Stimulated activated CD4-positive, alpha-beta T cell treated with anti-CD3 and anti-CD28 coated beads, TNF-alpha, amount 100 ng/mL, for 1 hour (primary cell): ENCODE measurements around the gene APOA4.
A peak's percentile ranks its signal among the peaks of the same experiment; 100 is the strongest.

Experiments
- DNase-seq, 3 donors: peaks; one replicate each; pipeline ENCODE4 v3.0.0-alpha.2; 2020; ENCODE audit warnings: low read depth in 3 of 3, low spot score in 1 of 3

APOA4 gene

DNA sequence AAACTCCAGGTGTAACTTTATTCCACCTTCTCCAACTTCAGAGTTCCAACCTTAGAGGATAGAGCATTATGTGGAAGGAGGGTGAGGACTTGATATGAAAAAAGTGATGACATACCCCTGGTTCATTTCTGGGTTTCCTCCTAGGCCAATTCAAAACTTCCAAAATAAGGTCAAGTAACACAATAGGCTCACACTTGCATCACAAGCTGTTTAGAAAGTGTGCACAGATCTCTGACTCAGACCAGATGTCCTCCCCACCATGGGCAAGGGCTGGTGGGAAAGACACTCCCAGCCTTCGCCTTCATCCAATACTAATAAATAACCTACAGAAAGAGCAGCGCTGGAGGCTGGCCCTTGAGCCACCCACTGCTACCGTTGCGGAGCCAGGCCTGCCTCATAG is 44.5 kb downstream of the APOA4 start:
- DNase-seq, result no peak

DNA sequence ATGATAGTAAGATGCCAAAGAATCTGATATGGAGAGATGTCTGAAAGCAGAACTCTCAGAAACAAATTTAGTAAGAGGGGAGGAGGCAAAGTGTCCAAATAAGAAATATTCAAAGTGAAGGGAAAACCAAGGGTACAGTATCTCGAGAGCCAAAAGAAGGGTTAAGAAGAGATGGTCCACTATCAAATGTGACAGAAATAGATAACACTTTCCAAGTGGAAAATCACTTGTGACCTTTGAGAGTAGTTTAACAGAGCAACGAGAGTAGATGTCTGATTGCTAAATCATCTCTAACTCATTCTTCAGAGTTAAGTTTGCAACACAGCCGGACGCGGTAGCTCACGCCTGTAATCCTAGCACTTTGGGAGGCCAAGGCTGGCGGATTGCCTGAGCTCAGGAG is 46.0 kb downstream of the APOA4 start:
- no peak for DNase-seq

DNA sequence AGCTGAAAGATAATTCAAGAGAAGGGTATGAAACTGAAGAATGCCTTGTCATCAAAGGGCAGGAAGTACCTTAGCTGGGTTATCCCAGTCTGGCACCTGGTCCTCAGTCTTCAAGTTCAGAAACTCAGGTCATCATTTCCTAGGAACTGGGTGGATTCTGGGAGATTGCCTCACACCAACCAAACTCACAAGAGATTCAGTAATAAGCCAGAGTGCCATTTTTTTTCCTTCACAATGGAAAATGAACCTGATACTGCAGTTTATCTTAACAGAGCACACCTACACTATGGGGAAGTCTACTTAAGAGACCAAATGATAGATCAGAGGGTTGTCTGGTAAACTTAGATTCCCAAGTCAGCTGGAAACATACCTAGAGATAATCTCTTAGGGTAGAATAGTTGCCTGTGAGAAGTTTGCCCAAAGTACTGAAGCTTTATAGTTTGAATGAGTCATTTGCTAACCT is 46.6 kb downstream of the APOA4 start:
- DNase-seq, result no peak

DNA sequence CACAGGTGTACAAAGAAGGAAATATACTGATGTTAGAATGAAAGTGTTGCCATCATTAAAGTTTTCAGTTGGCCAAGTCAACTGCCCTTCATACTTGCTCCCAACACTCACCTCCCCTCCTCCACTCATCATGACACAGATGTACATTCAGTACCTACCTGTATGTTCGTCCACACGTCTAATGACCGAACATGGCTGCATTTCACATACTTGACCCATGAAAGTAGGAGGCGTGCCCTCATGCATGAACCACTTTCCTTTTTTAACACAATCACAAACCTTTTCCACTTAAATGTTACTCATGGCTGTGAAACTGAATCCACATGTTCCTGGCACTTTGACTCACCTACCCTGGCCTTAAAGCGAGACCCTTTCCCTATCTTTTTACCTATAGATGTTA is 47.1 kb downstream of the APOA4 start:
- DNase-seq, result no peak

DNA sequence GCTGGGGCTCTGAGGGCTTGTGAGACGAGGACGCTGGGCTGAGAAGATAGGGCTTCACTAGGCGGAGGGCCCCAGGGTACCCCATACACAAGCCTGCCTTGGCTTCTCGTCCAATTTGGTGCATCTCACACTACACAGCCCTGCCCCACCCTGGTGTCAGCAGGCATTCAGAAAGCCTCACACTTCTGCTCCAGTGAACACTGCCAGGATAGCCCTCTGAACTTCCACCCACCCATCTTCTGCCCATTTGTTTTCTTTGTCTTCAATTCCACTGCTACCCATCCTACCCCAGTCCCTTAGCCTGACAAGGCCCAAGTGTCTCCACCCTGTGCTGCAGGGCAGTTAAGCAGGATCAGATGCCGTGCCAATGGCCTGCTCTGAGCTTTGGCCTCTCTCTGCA is 48.4 kb downstream of the APOA4 start:
- DNase-seq, result no peak

DNA sequence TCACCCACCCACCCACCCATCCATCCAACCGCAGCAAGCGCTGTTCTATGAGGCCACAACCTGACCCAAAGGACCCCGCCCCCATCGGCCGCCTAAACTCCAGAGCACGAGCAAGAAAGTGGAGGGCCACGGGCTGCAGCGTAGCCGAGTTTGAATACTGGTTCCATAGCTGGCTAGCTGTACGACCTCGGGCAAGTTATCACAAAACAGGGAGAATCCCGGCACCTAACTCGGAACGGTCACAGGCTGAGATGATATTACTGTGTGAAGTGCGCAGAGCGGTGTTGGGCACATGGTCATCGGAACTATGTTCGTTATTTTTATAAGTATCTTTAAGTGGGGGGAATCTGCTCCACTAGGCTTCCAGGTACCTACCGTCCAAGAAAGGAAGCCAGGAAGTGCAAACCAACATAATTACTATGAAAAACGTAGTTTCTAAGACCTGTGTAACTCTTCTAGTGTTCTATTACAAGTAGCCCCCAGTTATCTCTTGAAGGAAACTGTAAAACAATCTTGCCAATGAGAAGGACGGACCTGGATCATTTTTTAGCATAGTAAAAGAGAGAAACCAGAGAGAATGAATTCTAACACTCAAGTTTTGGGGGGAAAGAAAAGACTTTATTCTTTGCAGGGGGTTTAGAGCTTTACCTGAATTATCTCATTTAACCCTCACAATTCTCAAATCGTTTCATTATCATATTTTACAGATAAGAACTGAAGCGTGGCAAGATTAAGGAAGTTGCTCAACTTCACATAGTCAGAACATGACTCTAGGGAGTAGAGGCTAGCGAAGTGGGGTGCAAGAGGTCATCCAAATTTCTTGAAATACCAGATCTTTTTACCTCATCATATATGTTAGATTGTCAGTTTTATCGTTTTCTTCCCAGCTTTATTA is 49.7 kb downstream of the APOA4 start:
- no peak for DNase-seq

DNA sequence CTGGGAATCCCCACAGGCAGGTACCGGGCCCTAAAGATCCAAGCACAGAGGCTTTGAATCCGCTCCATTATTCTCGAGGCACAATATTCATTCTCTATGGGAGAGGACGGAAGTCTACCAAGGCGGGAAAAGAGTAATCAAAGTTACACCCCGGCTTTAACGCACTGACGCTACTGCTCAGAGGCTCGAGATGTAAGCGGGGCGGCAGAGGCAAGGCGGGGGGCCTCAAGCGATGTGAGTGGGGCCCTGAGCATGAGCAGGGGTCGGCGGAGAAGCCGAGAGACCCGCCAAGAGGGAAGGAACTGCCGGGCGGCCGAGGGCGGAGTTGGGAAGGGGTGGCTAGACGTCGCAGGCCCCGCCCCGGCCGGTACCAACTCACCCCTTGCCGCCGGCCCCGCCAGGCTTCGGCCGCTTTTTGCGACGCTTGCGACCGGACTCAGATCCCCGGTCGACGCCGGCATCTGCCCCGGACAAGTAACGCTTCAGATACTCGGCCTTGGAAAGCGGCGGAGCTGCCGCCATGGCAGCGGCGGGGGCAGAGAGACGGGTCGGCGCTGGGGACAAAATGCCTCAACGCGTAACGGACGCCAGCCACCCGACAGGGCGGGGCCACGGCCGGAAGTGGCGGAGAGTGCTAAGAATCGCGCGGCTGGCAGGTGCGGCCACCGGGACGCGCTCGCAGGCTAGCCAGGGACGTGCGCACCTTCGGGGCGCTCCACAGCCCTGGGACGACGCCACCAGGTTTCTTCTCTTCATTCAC is 50.5 kb downstream of the APOA4 start, which contains the start of gene BUD13:
Gene BUD13 (minus strand): TSS at position 545 of the 760 bp plus-strand sequence. CDS start 23 bp downstream, at position 522.
- peak; percentile 84 to 95 (median 85) for DNase-seq

DNA sequence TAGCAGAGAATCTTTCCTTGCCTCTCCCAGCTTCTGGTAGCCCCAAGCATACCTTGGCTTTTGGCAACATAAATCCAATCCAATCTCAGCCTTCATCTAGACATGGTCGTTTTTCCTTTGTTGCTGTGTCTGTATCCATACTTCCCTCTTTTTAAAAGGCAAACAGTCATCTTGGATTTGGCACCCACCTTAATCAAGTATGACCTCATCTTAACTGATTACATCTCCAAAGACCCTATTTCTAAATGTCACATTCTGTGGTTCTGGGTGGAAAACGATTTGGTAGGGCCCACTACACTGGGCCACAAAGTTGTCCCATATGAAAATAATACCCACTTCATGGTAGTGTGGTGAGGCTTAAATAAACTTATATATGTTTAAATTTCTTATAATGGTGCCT is 51.2 kb downstream of the APOA4 start:
- no peak for DNase-seq
